BJ (cell line): Measurements from ENCODE around the gene XRCC2. TPM values are rescaled to one million over a fixed set of nuclear protein-coding genes. Genes with fewer than 3 reads are reported as not detected.
"Not testable (repeated sequence)": the region's sequence is repeated elsewhere in the genome, so short reads cannot be mapped to it uniquely, and the experiment has no call there.

Experiments used
- CTCF ChIA-PET: fragments of 350-600 bp; formaldehyde crosslinking; extraction: SDS; loops from one replicate; lab custom pipeline; 2021; ENCODE audit warnings: antibody characterized with exemption, inconsistent platforms; lab: Yijun Ruan, JAX
- POLR2A ChIA-PET: fragments of 300-600 bp; sonication (Branson Sonifier 250); formaldehyde crosslinking; extraction: SDS; loops from one replicate; lab custom pipeline; 2021; ENCODE audit warnings: antibody characterized with exemption; lab: Charles Lee
- DNase-seq: peaks from one replicate; pipeline ENCODE4 v3.0.0-alpha.2; 2011; ENCODE audit warnings: low read depth
- H3K27me3 ChIP-seq: 2 replicates; pipeline ENCODE4 v1.6.0; 2011; ENCODE audit warnings: low read length; ENCODE audit not compliant: control insufficient read depth, insufficient read depth
- H3K36me3 ChIP-seq: 2 replicates; pipeline ENCODE4 v1.5.1; 2011; ENCODE audit warnings: low read length; ENCODE audit not compliant: control insufficient read depth, insufficient read depth
- H3K4me3 ChIP-seq: 2 replicates; pipeline ENCODE4 v1.5.1; 2011; ENCODE audit warnings: low read depth, mild to moderate bottlenecking, control low read depth, low read length
- CTCF ChIP-seq: IDR thresholded peaks from 2 replicates; pipeline ENCODE4 v1.5.1; 2011; ENCODE audit warnings: low read depth, mild to moderate bottlenecking, control low read depth, inconsistent platforms, low read length, moderate library complexity; ENCODE audit not compliant: insufficient read depth
- polyA plus RNA-seq: library from polyadenylated mRNA; depleted of rRNA; stranded (reverse); fragments of >200 nt; gene quantifications from 2 replicates; pipeline ENCODE4 v1.2.3, GENCODE V29; 2011

Gene XRCC2
- polyA plus RNA-seq, 1 experiment = 0.97 TPM

DNA sequence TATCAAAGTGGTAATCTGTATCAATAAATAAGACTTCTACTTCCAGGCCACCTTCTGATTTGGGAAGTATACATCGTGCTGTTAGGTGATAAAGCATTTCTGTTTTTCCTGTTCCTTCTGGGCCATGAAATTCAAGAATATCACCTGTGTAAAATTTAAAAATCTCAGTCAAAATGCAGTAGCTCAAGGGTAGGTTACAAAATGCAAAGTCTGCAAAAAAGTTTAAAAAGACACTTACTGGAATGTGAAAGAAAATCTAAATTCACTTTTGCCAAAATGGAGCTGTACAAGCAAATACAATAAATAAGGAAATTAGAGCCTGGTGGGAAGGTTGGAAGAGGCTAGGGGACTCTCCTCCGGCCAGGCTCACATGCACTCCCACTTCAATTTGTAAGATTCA, 26.7 kb downstream of the XRCC2 start:
- ChIA-PET CTCF (no interaction called here), POLR2A (no interaction called here)
- no peak for TF ChIP-seq CTCF
- Histone ChIP-seq H3K36me3 (no peaks in the 10 kb centered on the region), H3K27me3 (no peaks in the 10 kb centered on the region), H3K4me3 (no peak overlapping the region)
- DNase-seq = no peak

DNA sequence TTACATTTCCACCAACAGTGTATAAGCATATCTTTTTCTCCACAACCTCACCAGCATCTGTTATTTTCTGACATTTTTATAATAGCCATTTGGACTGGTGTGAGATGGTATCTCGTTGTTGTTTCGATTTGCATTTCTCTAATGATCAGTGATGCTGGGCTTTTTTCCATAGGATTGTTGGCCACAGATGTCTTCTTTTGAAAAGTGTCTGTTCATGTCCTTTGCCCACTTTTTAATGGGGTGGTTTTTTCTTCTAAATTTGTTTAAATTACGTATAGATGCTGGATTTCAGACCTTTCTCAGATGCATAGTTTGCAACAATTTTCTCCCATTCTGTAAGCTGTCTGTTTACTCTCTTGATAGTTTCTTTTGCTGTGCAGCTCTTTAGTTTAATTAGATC, 28.9 kb downstream of the XRCC2 start:
- Histone ChIP-seq H3K4me3 (no peak overlapping the region), H3K36me3 (no peaks in the 10 kb centered on the region), H3K27me3 (no peaks in the 10 kb centered on the region)
- CTCF ChIA-PET = no interaction called here
- POLR2A ChIA-PET = no interaction called here
- DNase-seq = no peak
- TF ChIP-seq CTCF = no peak

DNA sequence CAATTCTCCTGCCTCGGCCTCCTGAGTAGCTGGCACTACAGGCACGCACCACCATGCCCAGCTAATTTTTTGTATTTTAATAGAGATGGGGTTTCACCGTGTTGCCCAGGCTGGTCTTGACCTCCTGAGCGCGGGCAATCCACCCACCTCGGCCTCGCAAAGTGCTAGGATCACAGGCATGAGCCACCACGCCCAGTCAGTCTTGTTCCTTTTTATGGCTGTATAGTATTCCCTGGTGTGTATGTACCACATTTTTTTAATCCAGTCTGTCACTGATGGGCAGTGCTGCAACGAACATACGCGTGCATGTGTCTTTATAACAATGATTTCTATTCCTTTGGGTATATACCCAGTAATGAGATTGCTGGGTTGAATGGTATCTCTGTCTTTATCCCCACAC, 29.4 kb downstream of the XRCC2 start:
- CTCF ChIA-PET, H3K36me3 ChIP-seq, H3K4me3 ChIP-seq, POLR2A ChIA-PET, DNase-seq, H3K27me3 ChIP-seq: not testable (repeated sequence)

GRCh38 chr7:152643979-152644559, 31.9 kb downstream of the XRCC2 start:
- no peak overlapping the region for H3K4me3 ChIP-seq
- DNase-seq = no peak
- H3K36me3 ChIP-seq = no peaks in the 10 kb centered on the region
- TF ChIP-seq CTCF = no peak
- ChIA-PET CTCF (no interaction called here), POLR2A (no interaction called here)
- no peaks in the 10 kb centered on the region for H3K27me3 ChIP-seq

DNA sequence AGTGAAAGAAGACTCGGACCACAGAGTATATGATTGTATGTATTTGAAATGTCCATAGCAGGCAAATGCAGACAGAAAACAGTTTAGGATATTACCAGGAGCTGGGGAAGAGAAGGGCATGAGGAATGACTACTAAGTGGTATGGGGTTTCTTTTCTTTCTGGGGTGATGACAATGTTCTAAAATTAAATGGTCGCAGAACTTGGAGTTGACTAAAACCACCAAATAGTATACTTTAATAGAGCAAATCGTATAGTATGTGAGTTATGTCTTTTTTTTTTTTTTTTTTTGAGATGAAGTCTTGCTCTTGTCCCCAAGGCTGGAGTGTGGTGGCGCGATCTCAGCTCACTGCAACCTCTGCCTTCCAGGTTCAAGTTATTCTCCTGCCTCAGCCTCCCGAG, 34.6 kb downstream of the XRCC2 start:
- TF ChIP-seq CTCF = no peak
- Histone ChIP-seq H3K36me3 (no peaks in the 10 kb centered on the region), H3K4me3 (no peak overlapping the region), H3K27me3 (no peaks in the 10 kb centered on the region)
- POLR2A ChIA-PET = no interaction called here
- CTCF ChIA-PET = no interaction called here
- no peak for DNase-seq

GRCh38 chr7:152640829-152641228, 35.1 kb downstream of the XRCC2 start:
- TF ChIP-seq CTCF = no peak
- Histone ChIP-seq H3K36me3 (no peaks in the 10 kb centered on the region), H3K27me3 (no peaks in the 10 kb centered on the region), H3K4me3 (no peak overlapping the region)
- CTCF ChIA-PET = no interaction called here
- no peak for DNase-seq
- POLR2A ChIA-PET = no interaction called here
